Measurements from ENCODE around the gene POLL. TPM values are rescaled to one million over a fixed set of nuclear protein-coding genes. Genes with fewer than 3 reads are reported as not detected.

Gene POLL
- total and polyA plus RNA-seq, 2 of the 4 experiments (the other 2 are of a cell fraction), result 6.3 to 23.7 TPM

DNA sequence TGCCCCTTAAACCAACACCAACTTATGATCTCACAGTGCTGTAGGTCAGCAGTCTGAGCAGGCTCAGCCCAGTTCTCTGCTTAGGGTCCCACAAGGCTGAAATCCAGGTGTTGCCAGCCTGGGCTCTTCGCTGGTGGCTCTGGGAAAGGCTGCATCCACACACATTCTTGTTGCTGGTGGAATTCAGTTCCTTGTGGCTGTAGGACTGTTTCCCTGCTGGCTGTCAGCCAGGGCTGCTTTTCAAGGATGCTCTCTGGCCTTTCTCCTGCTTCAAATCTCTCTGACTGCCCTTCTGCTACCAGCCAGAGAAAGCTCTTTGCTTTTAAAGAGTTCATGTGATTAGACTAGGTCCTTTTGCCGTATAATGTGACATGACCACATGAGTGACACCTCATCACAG lies 15.3 kb downstream of the POLL start:
- intact Hi-C loops (cut with micrococcal nuclease) (no loop called here), in situ Hi-C loops (cut with MboI; ENCODE audit: low sequenced_read_pairs) (loop anchor here (5.0 kb wide), 1 partner anchor 360 kb away; no protein-coding TSS in a partner anchor)
- no peak for ATAC-seq (ENCODE audit: low read depth)

More for the DNA sequence above, 15.3 kb downstream of the POLL start:
- no peaks in the 10 kb centered on the region for H4K20me1 ChIP-seq (ENCODE audit: insufficient read depth, low read length)
- H3K36me3 ChIP-seq (ENCODE audit: control insufficient read depth, insufficient read depth, low read length), result 0 out of 2 replicates have a peak, but pooled peaks cover 2% of the 10 kb centered on the region
- no peak overlapping the region for H3K23ac ChIP-seq (ENCODE audit: low read depth, low read length)
- H3K4me3 ChIP-seq (ENCODE audit: insufficient read depth, low read depth, low read length), result no peak overlapping the region
- WGBS, 2 experiments (ENCODE audit: extremely low coverage in 2 of 2, insufficient read length in 1 of 2), result no CpG with 5 or more reads among the region's 2 CpGs
- H3K9me3 ChIP-seq (ENCODE audit: control insufficient read depth, insufficient read depth, low read length), result peaks cover 7% of the 10 kb centered on the region
- no TSS peak for BruUV-seq (replicated peaks)
- H3K27me3 ChIP-seq (ENCODE audit: control insufficient read depth, insufficient read depth, low read length), result peaks cover 21% of the 10 kb centered on the region
- H4K91ac ChIP-seq (ENCODE audit: insufficient read depth, low read depth, low read length), result no peak overlapping the region
- no peak overlapping the region for H3K4ac ChIP-seq (ENCODE audit: low read depth, low read length)
- peaks cover 5% of the 10 kb centered on the region for H3K4me1 ChIP-seq (ENCODE audit: control insufficient read depth, insufficient read depth, low read length)
- no peak overlapping the region for H3K14ac ChIP-seq (replicated peaks; ENCODE audit: low read depth, low read length)
- no peak overlapping the region for H3K9ac ChIP-seq (ENCODE audit: low read depth, low read length)
- no peak overlapping the region for H2BK15ac ChIP-seq (ENCODE audit: low read depth, low read length)
- no peak overlapping the region for H2BK20ac ChIP-seq (ENCODE audit: low read depth, low read length)
- no peak overlapping the region for H2BK5ac ChIP-seq (ENCODE audit: low read depth, low read length, poor library complexity, severe bottlenecking)
- H4K5ac ChIP-seq (ENCODE audit: low read depth, low read length), result no peak overlapping the region
- no peak overlapping the region for H4K8ac ChIP-seq (ENCODE audit: low read depth in 2 of 2, low read length in 2 of 2)
- no peak overlapping the region for H3K4me2 ChIP-seq (ENCODE audit: low read depth, low read length)
- H3K56ac ChIP-seq (ENCODE audit: extremely low read depth, insufficient read depth, low read length), result no peak overlapping the region
- no peak for DNase-seq
- ChIA-PET POLR2A (ENCODE audit: unreplicated experiment) (no interaction called here), CTCF (interaction anchor here (0.5 kb wide), 1 partner anchor 1297 kb away, joined by 3 read pairs; no protein-coding TSS in a partner anchor)
- dilution Hi-C loops (cut with HindIII; ENCODE audit: low sequenced_read_pairs, unreplicated experiment), result no loop called here
- H2BK120ac ChIP-seq (ENCODE audit: low read depth, low read length), result no peak overlapping the region
- TF ChIP-seq SMC3 (IDR thresholded peaks at IDR 0.05; ENCODE audit: low read depth, low read length), result no peak
- TF ChIP-seq RCOR1 (IDR thresholded peaks at IDR 0.05; ENCODE audit: insufficient replicate concordance, low read length), result no peak
- TF ChIP-seq, protein P1, sequence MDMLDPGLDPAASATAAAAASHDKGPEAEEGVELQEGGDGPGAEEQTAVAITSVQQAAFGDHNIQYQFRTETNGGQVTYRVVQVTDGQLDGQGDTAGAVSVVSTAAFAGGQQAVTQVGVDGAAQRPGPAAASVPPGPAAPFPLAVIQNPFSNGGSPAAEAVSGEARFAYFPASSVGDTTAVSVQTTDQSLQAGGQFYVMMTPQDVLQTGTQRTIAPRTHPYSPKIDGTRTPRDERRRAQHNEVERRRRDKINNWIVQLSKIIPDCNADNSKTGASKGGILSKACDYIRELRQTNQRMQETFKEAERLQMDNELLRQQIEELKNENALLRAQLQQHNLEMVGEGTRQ (IDR thresholded peaks at IDR 0.05; ENCODE audit: low read depth, low read length), result no peak
- TF ChIP-seq RFX5 (IDR thresholded peaks at IDR 0.05; ENCODE audit: low read depth, low read length), result no peak
- TF ChIP-seq CHD1 (IDR thresholded peaks at IDR 0.05; ENCODE audit: low read depth, low read length), result no peak
- no peak for TF ChIP-seq MXI1 (IDR thresholded peaks at IDR 0.05; ENCODE audit: borderline replicate concordance, low read depth, low read length)
- TF ChIP-seq NFE2L2 (IDR thresholded peaks at IDR 0.05; ENCODE audit: low read depth, low read length), result no peak
- TF ChIP-seq, protein P2, sequence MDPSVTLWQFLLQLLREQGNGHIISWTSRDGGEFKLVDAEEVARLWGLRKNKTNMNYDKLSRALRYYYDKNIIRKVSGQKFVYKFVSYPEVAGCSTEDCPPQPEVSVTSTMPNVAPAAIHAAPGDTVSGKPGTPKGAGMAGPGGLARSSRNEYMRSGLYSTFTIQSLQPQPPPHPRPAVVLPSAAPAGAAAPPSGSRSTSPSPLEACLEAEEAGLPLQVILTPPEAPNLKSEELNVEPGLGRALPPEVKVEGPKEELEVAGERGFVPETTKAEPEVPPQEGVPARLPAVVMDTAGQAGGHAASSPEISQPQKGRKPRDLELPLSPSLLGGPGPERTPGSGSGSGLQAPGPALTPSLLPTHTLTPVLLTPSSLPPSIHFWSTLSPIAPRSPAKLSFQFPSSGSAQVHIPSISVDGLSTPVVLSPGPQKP (IDR thresholded peaks at IDR 0.05; ENCODE audit: borderline replicate concordance, low read depth, low read length), result no peak
- no peak for TF ChIP-seq FOS (IDR thresholded peaks at IDR 0.05; ENCODE audit: low read depth, low read length)
- TF ChIP-seq CEBPB (IDR thresholded peaks at IDR 0.05; ENCODE audit: low read depth, low read length), result no peak
- no peak for TF ChIP-seq POLR2A (IDR thresholded peaks at IDR 0.05; ENCODE audit: low read depth, low read length)
- no peak for TF ChIP-seq RAD21 (IDR thresholded peaks at IDR 0.05; ENCODE audit: low read length)
- no peak for TF ChIP-seq MAZ (IDR thresholded peaks at IDR 0.05; ENCODE audit: borderline replicate concordance, low read depth, low read length)
- TF ChIP-seq MAFK (IDR thresholded peaks at IDR 0.05; ENCODE audit: low read depth, low read length), result no peak
- TF ChIP-seq, protein P3, sequence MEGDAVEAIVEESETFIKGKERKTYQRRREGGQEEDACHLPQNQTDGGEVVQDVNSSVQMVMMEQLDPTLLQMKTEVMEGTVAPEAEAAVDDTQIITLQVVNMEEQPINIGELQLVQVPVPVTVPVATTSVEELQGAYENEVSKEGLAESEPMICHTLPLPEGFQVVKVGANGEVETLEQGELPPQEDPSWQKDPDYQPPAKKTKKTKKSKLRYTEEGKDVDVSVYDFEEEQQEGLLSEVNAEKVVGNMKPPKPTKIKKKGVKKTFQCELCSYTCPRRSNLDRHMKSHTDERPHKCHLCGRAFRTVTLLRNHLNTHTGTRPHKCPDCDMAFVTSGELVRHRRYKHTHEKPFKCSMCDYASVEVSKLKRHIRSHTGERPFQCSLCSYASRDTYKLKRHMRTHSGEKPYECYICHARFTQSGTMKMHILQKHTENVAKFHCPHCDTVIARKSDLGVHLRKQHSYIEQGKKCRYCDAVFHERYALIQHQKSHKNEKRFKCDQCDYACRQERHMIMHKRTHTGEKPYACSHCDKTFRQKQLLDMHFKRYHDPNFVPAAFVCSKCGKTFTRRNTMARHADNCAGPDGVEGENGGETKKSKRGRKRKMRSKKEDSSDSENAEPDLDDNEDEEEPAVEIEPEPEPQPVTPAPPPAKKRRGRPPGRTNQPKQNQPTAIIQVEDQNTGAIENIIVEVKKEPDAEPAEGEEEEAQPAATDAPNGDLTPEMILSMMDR (conservative IDR thresholded peaks at IDR 0.05; ENCODE audit: low read depth, low read length), result no peak
- H3K18ac ChIP-seq (ENCODE audit: low read depth, low read length), result no peak overlapping the region
- H3K9me1 ChIP-seq (ENCODE audit: insufficient read depth, low read length), result peaks cover 3% of the 10 kb centered on the region; the same call in 1 of the 2 replicates
- H3K79me1 ChIP-seq (ENCODE audit: low read depth in 1 of 2, low read length in 2 of 2), result no peaks in the 10 kb centered on the region
- H3K27ac ChIP-seq (ENCODE audit: insufficient read depth, low read length), result no peak overlapping the region
- no peak overlapping the region for H2AK9ac ChIP-seq (replicated peaks; ENCODE audit: low read depth, low read length, poor library complexity)
- H2AK5ac ChIP-seq (ENCODE audit: low read depth, low read length), result no peak overlapping the region
- no peak overlapping the region for H2AFZ ChIP-seq (replicated peaks; ENCODE audit: low read length, poor library complexity)

All from IMR-90 (cell line).